ENCODE results near the gene RPL3.
A peak's percentile ranks its signal among the peaks of the same experiment; 100 is the strongest.

Gene RPL3

GRCh38 chr22:39298241-39298987 lies 21.0 kb downstream of the RPL3 start:
- DNase-seq = no peak

GRCh38 chr22:39297490-39298240 lies 21.8 kb downstream of the RPL3 start:
- DNase-seq = no peak

- DNase-seq = no peak
Observed at GRCh38 chr22:39296981-39297489, 22.4 kb downstream of the RPL3 start.

GRCh38 chr22:39296535-39296934 lies 22.9 kb downstream of the RPL3 start:
- DNase-seq = no peak

GRCh38 chr22:39294571-39295468 lies 24.6 kb downstream of the RPL3 start:
- DNase-seq = no peak

DNA sequence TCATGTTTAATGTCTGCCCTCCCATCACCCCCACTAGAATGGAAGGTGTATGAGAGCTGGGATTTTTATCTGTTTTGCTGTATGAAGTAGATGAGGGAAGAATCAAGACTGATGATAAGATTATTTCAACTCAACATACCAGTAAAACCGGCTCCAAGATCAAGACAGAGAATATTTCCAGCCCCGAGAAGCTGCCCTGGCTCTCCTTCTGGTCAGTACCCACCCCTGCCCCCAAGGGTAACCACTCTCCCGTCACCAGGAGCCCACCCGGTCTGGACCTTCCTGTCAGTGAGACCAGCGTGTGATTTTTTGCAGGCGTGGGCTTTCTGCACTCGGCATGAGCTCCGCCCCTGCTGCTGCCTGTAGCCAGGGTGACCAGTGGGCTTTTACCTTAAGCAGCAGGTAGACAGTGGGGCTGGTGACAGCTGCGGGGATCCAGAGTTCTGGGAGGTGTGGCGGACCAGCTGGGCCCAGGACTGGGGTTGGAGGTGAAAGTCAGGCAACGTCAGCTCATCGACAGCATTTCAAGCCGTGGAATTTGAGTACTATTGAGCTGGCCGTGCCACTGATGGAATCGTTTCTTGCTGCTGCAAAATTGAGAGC lies 25.6 kb downstream of the RPL3 start:
- no peak for DNase-seq

GRCh38 chr22:39292561-39293074 lies 26.8 kb downstream of the RPL3 start:
- DNase-seq = peak; percentile 98 to 99

GRCh38 chr22:39292031-39292462 lies 27.4 kb downstream of the RPL3 start:
- DNase-seq = no peak

GRCh38 chr22:39291523-39291922 lies 27.9 kb downstream of the RPL3 start:
- DNase-seq = no peak

GRCh38 chr22:39290724-39291161 lies 28.7 kb downstream of the RPL3 start:
- DNase-seq = no peak

- DNase-seq = no peak
Observed at GRCh38 chr22:39289975-39290720, 29.3 kb downstream of the RPL3 start.

- DNase-seq = no peak
Observed at GRCh38 chr22:39289533-39289932, 29.9 kb downstream of the RPL3 start.

DNA sequence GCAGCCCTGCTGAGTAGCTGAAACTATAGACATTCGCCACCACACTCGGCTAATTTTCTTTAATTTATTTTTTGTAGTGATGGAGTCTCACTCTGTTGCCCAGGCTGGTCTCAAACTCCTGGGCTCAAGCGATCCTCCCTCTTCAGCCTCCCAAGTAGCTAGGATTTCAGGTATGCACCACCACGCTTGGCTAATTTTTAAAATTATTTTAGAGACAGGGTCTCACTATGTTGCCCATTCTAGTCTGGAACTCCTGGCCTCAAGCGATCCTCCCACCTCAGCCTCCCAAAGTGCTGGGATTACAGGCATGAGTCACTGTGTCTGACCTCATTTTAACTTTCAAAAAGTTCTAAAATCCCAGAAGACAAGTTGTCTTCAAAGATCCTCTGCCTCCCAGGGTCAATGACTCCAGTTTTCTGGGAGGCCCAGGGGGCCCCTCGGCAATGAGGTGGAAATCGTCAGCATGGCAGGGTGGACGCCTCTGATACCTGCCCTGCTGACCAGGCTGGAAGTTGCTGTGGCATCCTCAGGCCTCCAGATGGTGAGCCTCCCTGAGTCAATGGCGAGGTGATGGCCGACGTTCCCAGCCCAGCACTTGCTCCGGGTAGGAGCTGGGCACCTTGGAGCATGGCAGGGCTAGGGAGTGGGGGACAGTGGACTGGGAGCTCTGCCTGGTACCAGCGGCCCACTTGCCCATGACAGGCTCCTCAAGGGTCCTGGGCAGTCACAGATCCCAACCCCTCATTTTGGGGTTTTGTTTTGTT lies 31.1 kb downstream of the RPL3 start:
- DNase-seq = no peak

DNA sequence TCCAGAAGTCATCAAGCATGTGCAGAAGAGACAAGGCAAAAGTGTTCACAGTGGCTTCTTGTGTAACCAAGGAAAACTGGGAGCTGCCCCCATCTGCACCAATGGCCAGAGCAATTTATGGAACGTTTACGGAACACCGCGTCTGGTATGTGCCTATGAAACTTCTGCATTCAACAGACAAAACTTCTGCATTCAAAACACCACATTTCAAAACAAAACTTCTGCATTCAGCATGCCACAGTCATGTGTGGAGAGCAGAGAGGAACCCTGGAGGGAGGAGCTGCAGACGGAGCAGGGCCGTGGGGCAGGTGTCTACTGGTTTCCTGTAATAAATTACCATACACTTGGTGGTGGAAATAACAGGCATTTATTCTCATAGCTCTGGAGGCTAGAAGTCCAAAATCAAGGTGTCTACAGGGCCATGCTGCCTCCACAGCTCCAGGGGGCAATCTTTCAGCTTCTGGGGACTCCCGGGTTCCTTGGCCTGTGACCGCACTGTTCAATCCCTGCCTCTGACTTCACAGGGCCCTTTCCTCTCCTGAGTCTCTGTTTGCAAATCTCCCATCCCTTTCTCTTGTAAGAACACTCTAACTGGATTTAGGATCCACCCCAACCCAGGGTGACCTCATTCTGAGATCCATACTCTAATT lies 32.2 kb downstream of the RPL3 start:
- DNase-seq = peak; percentile 95 to 96

GRCh38 chr22:39284983-39285382 lies 34.4 kb downstream of the RPL3 start:
- DNase-seq = no peak

DNA sequence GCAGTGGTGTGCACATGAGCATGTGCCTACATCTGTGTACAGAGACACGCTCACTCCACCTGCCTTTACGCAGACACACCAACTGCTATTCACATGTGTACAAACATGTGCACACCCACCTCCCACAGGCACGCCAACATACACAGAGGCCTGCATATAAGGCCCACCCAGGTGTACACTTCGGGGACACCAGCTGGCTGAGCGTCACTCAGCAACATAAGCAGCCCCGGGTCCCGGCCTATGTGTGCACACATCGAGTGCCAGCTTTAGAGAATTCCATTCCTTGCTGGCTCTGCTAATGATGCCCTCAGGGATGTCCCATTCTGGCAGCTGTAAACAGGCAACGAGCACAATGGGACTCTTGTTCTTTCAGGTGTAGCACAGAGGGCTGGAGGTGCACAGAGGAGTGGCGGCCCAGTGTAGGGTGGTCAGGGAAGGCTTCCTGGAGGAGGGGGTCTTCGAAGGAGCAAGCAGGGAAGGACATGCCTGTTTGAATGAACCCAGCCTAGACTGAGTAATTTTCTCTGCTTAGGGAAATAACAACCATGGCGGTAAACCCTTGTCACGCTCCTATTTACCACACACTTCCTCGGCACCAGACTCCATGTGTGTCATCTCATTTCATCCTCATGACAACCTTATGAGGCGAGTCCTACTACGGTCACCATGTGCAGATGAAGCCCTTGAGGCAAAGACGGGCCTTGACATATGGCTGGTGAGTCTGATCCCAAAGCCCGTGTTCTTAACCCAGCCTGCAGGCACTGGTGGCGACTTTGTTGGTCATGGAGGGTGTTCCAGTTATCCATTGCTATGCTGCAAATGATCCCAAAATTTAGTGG lies 35.1 kb downstream of the RPL3 start:
- DNase-seq = no peak

- peak; percentile 29 to 73 for DNase-seq
Observed at GRCh38 chr22:39283322-39284141, 35.9 kb downstream of the RPL3 start.

Data from inflammatory macrophage (primary cell).